ENCODE results near the gene GLRA3. TPM values are rescaled to one million over a fixed set of nuclear protein-coding genes. Genes with fewer than 3 reads are reported as not detected.
"Not testable (repeated sequence)": the region's sequence is repeated elsewhere in the genome, so short reads cannot be mapped to it uniquely, and the experiment has no call there.

The GLRA3 gene
- under 1 TPM in 1 of 9 donors, not detected in 8; 0.02 TPM for total RNA-seq
- not detected for polyA plus RNA-seq
- long read RNA-seq, donor 1, result 0 reads
- long read RNA-seq, donor 2, result 0 reads
- long read RNA-seq, donor 3, result 0 reads

DNA sequence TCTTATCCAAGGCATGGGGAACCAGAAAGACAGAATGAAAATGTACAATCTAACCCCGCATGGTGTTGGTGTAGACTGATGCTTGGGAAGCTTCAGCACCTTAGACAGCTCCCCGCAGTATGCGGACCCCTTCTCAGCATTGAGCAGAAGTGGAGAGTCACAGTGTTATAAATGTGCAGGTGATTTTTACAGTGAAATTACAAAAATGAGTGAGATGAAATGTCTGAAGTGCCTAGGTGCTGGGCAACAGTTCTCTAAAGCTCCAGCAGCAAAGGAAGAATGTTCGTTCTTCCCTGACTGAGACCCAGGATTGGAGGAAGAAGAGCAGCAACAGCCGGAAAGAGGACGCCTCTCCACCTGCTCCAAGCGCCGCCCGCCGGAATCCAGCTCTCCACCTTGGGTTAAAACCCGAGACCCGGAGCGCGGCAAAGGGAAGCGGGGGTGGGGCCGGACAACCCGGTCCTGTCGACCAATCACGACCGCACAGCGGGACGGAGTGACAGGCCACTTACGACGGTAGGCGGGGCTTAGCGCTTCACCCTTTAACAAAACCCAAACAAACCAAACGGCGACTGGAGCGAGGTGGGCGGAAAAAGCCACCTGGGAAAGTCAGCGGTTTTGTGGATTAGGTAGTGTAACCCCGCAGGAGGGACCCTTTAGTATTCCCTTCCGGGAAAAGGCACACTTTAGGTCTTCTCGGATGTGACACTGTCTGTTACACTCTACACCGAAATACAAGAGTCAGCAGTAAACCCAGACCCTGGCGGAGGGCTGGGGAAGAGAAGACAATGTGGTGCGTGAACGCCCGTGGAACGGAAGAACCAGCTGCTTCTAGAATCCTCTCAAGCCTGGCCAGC is at the start of gene GLRA3:
TSS of gene GLRA3 (minus strand) at position 403 of the 857 bp plus-strand sequence. CDS start 436 bp downstream, outside the sequence.
- TF ChIP-seq, protein P1, sequence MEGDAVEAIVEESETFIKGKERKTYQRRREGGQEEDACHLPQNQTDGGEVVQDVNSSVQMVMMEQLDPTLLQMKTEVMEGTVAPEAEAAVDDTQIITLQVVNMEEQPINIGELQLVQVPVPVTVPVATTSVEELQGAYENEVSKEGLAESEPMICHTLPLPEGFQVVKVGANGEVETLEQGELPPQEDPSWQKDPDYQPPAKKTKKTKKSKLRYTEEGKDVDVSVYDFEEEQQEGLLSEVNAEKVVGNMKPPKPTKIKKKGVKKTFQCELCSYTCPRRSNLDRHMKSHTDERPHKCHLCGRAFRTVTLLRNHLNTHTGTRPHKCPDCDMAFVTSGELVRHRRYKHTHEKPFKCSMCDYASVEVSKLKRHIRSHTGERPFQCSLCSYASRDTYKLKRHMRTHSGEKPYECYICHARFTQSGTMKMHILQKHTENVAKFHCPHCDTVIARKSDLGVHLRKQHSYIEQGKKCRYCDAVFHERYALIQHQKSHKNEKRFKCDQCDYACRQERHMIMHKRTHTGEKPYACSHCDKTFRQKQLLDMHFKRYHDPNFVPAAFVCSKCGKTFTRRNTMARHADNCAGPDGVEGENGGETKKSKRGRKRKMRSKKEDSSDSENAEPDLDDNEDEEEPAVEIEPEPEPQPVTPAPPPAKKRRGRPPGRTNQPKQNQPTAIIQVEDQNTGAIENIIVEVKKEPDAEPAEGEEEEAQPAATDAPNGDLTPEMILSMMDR (IDR thresholded peaks at IDR 0.05), result no peak

DNA sequence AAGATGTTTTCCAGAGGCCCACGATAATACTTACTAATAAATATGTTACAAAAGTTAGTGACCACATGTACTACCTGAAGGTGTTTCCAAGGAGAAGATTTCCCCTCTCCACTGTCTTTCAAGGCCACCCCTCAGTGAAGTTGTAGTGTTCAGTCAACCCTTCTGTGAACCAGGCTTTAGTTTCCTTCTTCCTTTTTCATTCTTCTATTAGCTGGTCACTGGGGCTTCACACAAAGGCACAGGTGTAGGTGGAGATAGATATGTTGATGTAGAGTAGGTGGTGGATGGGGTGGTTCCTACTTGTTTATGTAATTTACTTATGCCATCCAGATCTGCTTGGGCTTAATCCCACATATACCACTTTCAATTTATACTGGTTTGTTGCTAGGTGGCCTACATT is 45.9 kb upstream of the GLRA3 start:
- H3K4me1 ChIP-seq, result no peaks in the 10 kb centered on the region
- no peak overlapping the region for H3K4me3 ChIP-seq
- no peak for ATAC-seq
- no peaks in the 10 kb centered on the region for H3K27me3 ChIP-seq
- intact Hi-C loops (cut with DNase I), result loop anchor here in 1 of 10 donors (10.0 kb wide), 1 partner anchor 660 kb away; no protein-coding TSS in a partner anchor
- no peak overlapping the region for H3K27ac ChIP-seq
- no peaks in the 10 kb centered on the region for H3K36me3 ChIP-seq
- no peaks in the 10 kb centered on the region for H3K9me3 ChIP-seq
- TF ChIP-seq, protein P1 (IDR thresholded peaks at IDR 0.05), result no peak
- no peak for TF ChIP-seq POLR2A (IDR thresholded peaks at IDR 0.05)
- DNase-seq, result no peak
- 44 to 62% (median 51%) methylated on average over 1 of the region's 1 CpG for WGBS, 4 donors

More for the DNA sequence above, at the start of gene GLRA3:
- ATAC-seq (peak in 2 of 4 donors; percentile 59 to 68), DNase-seq (peak in 2 of 5 donors; percentile 24 to 59)
- WGBS, 4 donors, result 1 to 2% (median 1%) methylated on average over 37 to 40 of the region's 40 CpGs
- Histone ChIP-seq H3K4me1 (peaks cover 0 to 3% (median 0%) of the 10 kb centered on the region in 12 donors), H3K9me3 (no peaks in the 10 kb centered on the region), H3K27ac (no peak within 1 kb of the TSS), H3K27me3 (peaks cover 0 to 17% (median 0%) of the 10 kb centered on the region in 9 donors), H3K36me3 (no peaks in the 10 kb centered on the region), H3K4me3 (peak within 1 kb of the TSS in 3 of 12 donors; percentile 14 to 31 (median 18))
- intact Hi-C loops (cut with DNase I), result no loop called here

DNA sequence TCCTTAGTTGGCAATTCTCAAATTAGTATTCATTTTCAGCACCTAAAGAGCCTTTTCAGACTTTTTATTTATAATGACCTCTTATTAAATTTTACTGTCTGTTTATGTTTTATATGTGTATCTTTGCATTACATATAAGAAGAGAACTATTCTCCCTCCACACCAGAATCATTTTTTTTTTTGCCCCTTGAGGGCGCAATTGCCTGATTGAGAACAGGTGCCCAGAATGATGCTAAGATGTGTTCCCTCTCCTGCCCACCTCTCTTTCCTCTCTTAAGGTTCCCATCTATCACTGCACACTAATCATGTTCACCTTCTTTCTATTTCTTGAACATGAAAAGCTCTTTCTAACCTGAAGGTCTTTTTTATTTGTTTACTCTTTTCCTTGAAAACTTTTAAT is 44.9 kb upstream of the GLRA3 start:
- Histone ChIP-seq H3K36me3 (no peaks in the 10 kb centered on the region), H3K27ac (no peak overlapping the region), H3K27me3 (no peaks in the 10 kb centered on the region), H3K4me1 (no peaks in the 10 kb centered on the region), H3K9me3 (no peaks in the 10 kb centered on the region), H3K4me3 (no peak overlapping the region)
- intact Hi-C loops (cut with DNase I), result loop anchor here in 1 of 10 donors (10.0 kb wide), 1 partner anchor 661 kb away; no protein-coding TSS in a partner anchor
- TF ChIP-seq, protein P1 (IDR thresholded peaks at IDR 0.05), result peak in 2 of 12 donors; percentile 9 to 27
- TF ChIP-seq POLR2A (IDR thresholded peaks at IDR 0.05), result no peak
- WGBS, 4 donors, result 23 to 40% (median 26%) methylated on average over 1 of the region's 1 CpG
- ATAC-seq (no peak), DNase-seq (no peak)

DNA sequence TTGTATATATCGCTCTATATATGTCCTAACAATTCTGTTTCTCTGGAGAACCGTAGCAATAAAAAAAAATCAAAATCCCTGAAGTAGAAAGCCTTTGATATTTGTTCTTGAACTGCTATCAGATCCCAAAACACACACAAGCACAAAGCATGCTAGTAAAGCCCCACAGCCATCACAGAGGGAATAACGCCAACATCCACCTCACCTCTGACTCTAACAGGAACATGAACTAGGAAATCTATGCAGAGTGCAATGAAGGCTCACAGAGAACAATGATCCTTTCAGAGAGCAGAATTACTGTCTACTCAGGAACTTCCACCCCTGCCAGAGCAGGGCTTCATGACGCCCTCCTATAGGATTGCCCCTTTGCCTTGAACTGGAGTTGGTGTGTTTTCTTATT is 44.1 kb upstream of the GLRA3 start:
- H3K4me1 ChIP-seq, H3K36me3 ChIP-seq, H3K9me3 ChIP-seq, H3K27ac ChIP-seq, H3K4me3 ChIP-seq, H3K27me3 ChIP-seq, DNase-seq, ATAC-seq: not testable (repeated sequence)
- intact Hi-C loops (cut with DNase I), result loop anchor here in 1 of 10 donors (10.0 kb wide), 1 partner anchor 662 kb away; no protein-coding TSS in a partner anchor
- 63 to 81% (median 79%) methylated on average over 3 to 4 of the region's 4 CpGs for WGBS, 4 donors
